ENCODE measurements around the gene JAK1. TPM values are rescaled to one million over a fixed set of nuclear protein-coding genes. Genes with fewer than 3 reads are reported as not detected.

Gene JAK1
- total and polyA plus RNA-seq, 2 of the 8 experiments (the other 6 are each of a cell fraction or from before 2014, with no cell fraction given), result 7.8 to 24.5 TPM

DNA sequence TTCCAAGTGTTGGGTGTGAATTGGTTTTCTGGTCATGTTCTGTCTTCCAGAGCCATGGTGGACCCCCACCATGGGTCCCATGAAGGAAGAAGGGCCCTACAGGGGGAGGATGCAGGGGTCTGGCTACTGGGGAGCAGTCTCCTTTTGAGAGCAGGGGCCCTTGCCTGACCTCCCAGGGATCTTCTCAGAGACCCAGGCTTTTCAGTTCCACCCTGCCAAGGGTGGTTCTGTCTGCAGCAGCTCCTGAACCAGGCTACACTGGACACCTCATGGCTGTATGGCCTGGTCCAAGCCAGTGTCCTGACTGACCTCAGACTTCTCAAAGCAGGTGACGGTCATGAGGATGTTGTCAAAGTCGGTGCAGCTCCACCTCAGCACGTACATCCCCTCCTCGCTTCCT lies 109.0 kb downstream of the JAK1 start (continued):
- TF ChIP-seq POU5F1 (IDR thresholded peaks at IDR 0.05; ENCODE audit: low read depth, low read length), result no peak
- TF ChIP-seq SAP30 (IDR thresholded peaks at IDR 0.05; ENCODE audit: insufficient read depth, insufficient replicate concordance, low read length), result no peak
- TF ChIP-seq RNF2 (IDR thresholded peaks at IDR 0.05; ENCODE audit: borderline replicate concordance, low read depth, low read length, missing control alignments, poor library complexity, severe bottlenecking), result no peak
- TF ChIP-seq HDAC2 (IDR thresholded peaks at IDR 0.05; ENCODE audit: borderline replicate concordance in 1 of 2, low read depth in 2 of 2, low read length in 2 of 2), result no peak

Data from H1 (cell line).